GM19452 (cell line): ENCODE results near the gene LENEP.
A peak's percentile ranks its signal among the peaks of the same experiment; 100 is the strongest.

Experiments
- ATAC-seq: cut with Tn5 transposase; IDR thresholded peaks from one replicate; pipeline ENCODE4 v1.9.1; 2021; ENCODE audit not compliant: unreplicated experiment

Gene LENEP

GRCh38 chr1:154993572-154994268, at the start of gene LENEP:
LENEP (plus strand) TSS chr1:154993586; CDS start chr1:154993608, 22 bp downstream.
- ATAC-seq: no peak

DNA sequence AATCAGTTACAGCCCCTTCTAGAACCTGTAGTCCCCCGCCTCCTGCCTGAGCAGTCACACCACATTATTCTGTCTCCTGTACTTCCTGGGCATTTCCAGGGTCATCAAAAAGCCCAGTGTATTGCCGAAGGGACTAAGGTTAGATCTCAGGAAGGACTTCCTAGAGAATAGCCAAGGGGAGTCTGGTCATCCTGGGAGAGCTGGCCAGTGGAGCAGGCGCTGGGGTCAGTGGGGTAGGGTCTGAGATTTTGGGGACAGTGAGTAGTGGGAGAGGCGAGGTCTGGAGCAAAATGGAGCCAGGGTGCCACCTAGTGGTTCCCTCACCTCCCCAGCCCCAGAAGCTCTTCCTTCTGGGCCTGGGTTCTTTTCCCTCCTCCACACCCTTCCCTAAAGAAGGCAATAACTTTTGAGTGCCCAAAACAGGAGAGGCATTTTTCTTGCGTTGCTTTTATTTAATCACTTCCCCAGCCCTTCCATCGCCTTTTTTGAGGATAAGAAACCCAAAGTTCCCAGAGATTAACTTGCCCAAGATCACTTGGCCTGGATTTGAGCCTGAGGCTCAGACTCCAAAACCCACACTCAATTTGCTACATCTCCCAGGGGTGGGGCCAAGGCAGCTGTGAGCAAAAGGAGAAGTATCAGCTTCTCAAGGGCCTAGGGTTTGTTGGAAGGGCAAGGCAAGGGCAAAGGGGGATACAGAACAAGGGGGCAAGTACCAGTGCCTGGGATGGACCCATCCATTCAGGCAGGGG, 49.6 kb upstream of the LENEP start:
- no peak for ATAC-seq

DNA sequence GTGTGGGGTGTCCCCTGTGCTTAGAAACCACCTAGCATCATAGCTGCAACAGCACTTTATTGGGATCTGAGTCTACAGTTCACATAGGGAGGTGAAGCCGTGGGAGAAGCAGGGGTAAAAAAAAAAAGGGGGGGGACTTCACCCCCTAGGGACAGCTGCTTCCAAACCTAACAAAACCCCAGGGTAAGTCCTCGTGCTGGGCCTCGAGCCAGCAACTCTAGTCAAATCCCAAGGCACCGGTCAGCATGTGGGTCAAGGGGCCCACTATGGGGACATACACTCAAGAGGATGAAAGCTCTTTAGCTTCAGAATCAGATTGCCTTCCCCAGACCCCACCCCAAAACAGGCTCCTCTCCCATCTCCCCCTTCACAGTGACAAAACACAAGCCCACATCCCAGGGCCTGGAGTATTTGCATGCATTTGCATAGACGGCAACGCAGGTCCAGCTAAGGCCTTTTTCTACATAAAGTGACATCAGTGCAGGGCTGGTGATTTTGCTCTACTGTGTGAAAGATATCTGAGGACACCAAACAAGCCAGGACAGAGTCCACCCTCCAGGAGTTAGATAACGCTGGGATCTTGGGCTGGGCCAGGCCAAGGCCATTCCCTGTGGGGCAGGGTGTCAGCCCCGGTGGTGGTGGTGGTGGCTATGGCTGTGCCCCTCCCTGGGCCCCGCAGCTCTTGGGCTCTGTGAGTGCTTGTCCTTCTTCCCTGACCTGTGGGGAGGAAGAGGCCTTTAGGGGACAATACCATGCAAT, 48.8 kb upstream of the LENEP start:
- no peak for ATAC-seq

DNA sequence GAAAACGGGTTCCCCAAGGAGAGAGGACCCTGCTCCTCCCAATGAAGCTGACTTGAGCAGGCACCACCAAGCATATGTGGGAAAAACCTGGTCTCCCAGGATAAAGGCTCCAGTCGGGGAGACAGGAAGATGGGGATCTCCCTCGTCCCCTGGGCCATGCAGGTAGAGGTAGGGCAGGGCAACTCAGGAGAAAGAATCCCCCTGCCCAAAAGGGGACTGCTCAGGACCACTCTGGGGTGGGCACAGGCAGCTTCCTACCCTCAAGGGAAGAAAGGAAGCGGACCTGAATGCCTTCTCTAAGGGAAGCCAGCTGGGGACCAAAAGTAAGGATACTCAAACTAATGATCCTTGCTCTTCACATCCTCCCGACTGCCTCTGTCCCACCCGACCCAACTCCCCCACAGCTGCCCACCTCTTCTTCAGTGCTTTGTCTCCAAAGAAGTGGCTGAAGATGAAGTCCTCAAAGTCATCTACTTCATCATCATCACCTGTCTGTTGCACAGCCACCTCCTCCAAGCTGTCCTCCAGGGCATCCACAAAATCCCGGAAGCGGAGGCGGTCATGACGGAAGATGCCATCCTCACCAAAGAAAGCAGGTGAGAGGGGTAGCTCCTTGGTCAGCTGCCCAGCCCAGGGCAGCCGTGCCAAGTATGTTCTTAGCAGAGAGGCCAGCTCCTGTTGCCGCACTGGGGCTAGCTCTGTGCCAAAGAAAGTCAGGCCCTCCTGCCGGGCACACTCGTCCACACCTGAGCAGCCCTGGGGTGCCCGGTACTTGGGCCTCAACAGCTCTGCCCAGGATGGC, 48.0 kb upstream of the LENEP start:
- no peak for ATAC-seq

DNA sequence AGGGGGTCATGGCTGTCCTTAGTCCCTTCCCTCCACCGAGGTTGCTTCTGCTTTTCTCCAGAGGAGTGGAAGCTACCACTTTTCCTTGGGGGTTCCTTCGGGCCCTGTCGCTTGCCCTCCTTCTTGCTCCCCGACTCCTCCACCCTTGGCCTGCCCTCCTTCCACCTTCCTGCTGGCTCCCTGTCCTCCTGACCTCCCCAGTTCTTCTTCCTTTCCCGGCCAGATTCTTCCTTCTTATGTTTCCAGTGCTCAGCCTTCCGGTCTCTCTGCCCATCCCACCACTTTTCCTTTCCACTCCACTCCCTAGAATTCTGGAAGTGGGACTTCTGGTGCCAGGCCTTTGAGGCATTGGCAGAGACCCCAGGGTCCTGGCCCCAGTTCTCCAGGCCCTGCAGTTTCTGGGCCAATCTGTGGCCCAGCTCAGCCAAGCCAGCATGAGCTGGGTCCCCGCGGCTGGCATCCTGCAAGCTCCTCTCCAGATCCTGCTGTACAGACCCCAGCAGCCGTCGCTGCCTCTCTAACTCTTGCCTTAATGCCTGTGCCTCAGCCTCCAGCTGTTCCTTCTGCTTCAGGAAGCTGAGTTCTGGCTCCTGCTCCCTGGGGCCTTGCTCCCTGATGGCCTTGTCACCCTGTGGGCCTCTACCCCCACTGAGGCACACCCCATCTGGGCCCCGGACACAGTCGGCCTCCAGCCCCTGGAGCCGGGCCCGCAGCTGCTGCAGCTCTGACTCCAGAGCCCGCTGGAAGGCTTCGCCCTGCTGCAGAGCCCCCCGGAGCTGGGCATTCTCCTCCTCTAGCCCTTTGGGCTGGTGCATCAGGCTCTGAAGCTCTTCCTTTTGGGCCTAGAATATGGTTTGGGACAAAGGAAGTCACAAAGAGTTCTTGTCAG, 47.2 kb upstream of the LENEP start:
- ATAC-seq: no peak

- ATAC-seq: no peak
Observed at GRCh38 chr1:154948079-154948478, 45.3 kb upstream of the LENEP start.

DNA sequence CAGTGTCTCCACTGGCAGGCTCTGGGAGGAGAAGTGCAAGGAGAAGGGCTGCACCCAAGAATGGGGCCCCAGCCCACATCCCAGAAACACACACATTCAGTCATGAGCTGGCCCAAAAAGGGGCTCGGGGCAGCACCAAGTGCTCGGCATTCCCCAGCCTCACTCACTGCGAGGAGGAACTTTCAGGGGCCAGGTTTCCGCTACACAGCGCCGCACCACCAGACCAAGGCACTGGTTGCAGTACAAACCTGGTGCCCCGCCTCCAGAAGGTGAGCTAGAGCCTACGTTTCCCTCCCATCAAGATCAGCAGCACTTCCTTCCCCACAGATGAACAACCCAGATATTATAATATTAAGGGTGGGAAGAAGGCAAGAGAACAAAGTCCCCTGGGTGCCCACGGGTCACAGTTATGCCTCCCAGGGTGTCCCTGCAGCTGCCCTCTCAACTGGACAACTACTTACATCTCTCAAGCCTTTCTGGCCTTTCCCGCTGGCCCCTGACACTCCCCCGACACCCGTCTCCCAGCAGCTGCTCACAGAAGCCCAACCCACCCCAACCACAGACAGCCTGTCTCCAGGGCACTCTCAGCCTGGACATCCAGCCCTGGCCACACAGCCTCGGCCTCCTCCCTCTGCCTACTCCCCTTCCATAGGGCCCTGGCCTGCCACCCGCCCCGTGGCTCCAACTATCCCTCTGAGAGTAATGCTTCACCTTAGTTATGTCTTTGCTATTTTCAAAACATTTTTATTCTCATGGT, 41.3 kb upstream of the LENEP start:
- no peak for ATAC-seq

DNA sequence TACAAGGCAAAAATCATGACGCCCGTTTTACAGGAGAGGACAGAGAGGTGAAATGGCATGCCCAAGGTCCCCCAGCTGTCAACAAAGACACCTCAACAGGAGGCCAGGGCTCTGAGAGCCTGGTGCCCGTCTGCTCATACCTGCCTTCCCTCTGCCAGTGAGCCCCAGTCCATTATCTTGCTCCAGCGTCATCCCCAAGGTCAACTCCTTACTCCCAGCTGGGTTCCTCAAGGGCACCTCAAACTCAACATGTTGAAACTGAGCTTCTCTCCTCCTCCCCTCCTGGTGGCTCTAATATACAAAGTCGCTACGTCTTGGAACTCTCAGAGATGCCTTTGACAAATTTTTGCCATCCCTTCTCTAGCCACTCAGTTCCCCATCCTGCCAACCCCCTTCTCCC, 40.7 kb upstream of the LENEP start:
- ATAC-seq: no peak

GRCh38 chr1:154953611-154954038, 39.8 kb upstream of the LENEP start:
- no peak for ATAC-seq

DNA sequence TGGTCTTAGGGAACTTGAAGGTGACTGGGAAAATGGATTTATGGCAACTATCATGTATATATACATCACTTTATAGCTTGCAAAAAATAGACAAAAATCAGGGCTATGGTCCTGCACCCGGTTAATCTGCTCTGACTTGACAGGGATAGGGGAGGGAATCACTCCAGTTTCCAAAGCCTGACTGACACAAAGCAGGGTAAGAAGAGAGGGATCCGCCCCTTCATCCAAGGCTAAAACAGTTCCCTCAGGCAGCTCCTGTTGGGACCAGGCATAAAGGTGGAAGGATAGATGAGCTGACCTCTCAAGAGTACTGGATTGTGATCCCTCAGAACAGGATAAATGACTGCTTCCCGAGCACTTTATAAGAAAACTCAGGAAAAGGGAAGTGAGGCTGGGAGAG, 38.8 kb upstream of the LENEP start:
- ATAC-seq: no peak

- peak; percentile 55 for ATAC-seq
Observed at GRCh38 chr1:154955039-154955717, 38.2 kb upstream of the LENEP start.

DNA sequence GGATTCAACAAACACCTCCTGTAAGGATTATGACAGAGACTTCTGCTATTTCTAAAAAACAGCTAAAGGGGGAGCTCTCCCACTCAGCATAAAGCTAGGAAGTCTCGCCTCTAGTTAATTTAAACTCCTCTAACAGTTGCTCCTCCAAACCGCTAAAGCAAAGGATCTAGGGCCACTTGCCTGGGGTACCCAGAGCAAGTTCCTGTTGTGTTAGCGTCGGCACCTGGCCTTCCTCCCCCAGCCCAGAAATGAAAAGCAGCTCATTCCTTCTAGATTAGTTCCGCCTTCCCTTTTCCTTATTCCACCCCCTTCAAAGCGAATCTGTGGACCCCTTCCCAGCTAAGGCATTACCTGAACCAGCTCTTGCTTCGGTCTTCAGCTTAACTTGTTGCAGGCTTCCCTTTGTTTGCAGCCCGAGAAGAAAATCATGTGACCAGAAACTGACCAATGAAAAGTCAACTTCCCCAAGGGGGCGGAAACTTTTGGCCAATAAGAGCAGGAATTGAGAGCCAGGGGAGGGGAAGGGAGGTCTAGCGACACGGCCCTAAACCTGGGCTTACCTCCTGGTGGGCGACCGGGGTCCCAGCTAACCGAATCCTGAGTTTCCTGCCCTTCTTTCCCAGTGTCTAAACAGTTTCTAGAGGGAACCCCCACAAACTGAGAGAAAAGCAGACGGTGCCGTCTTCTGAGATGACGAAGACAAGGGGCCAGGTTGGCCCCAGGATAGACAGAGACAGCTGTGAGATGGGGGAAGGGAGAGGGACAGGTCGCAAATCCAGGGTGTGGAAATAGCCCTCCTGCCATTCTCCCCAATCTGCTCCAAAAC, 37.5 kb upstream of the LENEP start, which contains the start of gene PBXIP1:
PBXIP1 (minus strand) TSS at position 382 of the 826 bp plus-strand sequence. CDS start 2,378 bp downstream, outside the sequence.
- peak; percentile 58 for ATAC-seq

- ATAC-seq: no peak
Observed at GRCh38 chr1:154956544-154956941, 36.8 kb upstream of the LENEP start.

GRCh38 chr1:154957091-154957657, 36.2 kb upstream of the LENEP start:
- no peak for ATAC-seq

- no peak for ATAC-seq
Observed at GRCh38 chr1:154958036-154958435, 35.4 kb upstream of the LENEP start.

- no peak for ATAC-seq
Observed at GRCh38 chr1:154958681-154959425, 34.5 kb upstream of the LENEP start.

- ATAC-seq: no peak
Observed at GRCh38 chr1:154959426-154959780, 34.0 kb upstream of the LENEP start.
